ENCODE measurements around the gene ETF1.

ETF1 gene

GRCh38 chr5:138560971-138561370, 17.9 kb upstream of the ETF1 start:
- DNase-seq, result no peak

DNA sequence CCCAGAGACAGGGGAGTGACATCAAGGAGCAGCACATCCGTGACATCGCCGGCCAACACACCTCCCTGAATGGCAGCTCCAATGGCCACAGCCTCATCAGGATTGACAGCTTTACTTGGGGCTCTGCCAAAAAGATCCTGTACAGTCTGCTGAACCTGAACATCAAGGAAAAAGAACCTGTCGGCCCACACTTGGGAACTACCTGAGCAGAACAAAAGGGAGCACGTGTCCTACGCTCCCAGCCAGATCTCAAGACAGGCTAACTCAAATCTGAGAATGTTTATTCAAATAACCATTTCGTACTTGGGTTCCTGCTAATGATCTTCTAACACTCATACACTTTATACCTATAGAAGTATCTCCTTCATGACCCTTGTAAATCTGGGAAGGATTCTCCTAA, 16.9 kb upstream of the ETF1 start:
- no peak for DNase-seq

GRCh38 chr5:138557677-138558076, 14.6 kb upstream of the ETF1 start:
- no peak for DNase-seq

GRCh38 chr5:138554143-138554542, 11.1 kb upstream of the ETF1 start:
- no peak for DNase-seq

DNA sequence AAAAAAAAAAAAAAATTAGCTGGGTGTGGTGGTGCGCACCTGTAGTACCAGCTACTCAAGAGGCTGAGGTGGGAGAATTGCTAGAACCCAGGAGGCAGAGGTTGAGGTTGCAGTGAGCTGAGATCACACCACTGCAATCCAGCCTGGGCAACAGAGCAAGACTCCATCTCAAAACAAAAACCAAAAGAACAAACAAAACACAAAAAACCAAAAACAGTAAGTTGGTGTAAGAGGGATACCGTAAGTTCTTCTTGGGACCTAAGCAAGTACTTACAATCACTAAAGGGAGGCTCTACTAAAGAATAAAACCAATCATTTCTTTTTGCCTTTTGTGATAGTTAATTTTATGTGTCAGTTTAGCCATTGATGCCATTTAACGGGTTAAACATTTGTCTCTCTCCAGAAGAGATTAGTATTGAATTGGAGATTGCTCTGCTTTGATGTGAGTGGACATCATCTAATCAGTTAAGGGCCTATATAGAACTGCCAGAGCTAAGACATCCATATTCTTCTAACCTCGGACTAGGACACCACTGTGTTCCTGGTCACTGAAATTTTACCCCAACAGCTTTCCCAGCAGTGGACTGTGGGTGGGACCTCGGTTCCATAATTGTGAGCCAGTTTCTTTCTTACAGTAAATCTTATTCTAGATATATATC, 10.5 kb upstream of the ETF1 start:
- no peak for DNase-seq

DNA sequence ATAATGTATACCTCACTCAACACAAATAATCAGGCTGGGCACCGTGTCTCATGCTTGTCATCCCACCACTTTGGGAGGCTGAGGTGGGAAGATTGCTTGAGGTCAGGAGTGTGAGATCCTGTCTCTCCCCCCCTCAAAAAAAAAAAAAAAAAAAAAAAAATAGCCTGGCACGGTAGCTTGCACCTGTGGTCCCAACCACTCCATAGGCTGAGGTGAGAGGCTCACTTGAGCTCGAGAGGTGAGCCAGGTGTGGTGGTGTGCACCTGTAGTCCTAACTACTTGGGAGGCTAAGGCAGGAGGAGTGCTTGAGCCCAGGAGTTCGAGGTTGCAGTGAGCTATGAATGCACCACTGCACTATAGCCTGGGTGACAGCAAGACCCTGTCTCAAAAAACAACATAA, 9.6 kb upstream of the ETF1 start:
- DNase-seq, result no peak

- no peak for DNase-seq
Observed at GRCh38 chr5:138549414-138549813, 6.4 kb upstream of the ETF1 start.

DNA sequence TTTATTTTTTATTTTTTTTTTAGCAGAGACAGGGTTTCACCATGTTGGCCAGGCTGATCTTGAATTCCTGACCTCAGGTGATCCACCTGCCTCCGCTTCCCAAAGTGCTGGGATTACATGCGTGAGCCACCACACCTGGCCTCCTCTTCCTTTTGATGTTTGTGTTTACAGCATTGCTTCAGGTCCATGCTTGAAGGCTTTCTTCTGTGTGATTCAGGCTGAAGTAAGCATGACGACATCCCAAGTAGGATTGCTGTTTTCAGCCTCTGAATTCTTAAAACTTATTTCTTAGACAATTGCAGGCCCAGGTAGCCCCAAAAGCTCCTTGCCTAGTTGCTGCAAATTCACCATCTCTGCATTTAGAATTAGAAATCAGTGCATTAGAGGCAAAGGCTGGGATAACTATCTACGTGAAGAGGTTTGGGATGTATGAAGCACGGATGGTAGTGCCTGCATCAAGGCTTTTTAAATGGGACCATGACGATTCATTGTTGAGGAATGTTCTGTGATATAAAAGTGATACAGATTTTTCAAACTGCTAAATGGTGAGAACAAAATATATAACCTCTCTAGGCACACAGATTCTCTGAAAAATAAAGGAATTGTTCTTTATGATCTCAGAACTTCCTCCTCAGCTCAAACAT, 3.0 kb upstream of the ETF1 start:
- no peak for DNase-seq

DNA sequence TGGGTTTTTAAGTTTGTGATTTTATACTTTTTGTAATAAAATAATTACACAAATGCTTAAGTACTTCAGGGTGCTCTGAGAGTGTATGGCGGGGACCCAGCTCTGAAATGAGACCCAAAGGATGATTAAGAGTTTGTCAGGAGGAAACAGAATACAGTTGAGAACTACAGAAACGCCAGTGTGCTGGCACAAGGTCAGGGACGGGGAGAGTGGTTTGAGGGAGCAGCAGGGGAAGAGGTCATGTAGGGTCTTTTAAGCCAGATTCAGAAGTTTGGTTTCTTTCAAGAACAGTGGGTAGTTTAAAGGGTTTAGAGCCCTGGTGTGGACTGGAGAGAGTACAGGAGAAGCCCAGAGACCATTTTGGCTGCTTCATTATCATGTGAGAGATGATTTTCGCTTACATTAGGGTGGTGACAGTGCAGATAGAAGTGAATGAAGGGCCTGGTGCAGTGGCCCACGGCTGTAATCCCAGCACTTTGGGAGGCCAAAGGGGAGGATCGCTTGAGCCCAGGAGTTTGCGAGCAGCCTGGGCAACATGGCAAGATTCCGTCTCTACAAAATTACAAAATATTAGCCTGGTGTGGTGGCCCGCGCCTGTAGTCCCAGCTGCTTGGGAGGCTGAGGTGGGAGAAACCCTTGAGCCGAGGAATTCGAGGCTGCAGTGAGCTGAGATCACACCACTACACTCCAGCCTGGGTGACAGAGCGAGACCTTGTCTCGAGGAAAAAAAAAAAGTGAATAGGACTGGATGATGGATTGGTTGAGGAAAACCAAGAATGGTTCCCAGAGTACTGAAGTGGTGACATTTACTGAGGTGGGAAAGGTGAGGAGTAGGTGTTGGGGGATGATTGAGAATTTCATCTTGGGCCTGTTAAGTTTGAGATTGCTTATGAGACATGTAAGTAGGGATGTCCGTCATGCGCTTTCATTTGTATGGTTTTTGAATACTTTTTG, 1.4 kb upstream of the ETF1 start:
- no peak for DNase-seq

DNA sequence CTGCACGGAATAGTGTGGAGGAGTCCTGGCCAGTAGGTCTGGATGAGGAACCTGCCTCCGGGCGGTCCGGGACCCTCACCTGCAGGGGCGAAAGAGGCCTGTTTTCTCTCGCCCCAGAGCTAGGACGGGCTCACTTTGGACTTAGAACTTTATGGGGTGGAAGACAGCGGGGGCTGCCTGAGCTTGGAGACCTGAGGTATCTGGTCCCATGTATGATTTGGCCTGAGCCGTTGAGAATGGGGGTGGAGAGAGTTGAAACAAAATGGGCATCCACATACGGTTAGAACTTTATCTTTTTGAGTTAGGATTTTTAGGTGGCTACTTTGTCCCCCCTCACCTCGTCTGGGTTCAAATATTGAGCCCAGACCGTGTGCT, 681 bp upstream of the ETF1 start:
- no peak for DNase-seq

- DNase-seq, result no peak
Observed at GRCh38 chr5:138542180-138542955, 668 bp downstream of the ETF1 start.

DNA sequence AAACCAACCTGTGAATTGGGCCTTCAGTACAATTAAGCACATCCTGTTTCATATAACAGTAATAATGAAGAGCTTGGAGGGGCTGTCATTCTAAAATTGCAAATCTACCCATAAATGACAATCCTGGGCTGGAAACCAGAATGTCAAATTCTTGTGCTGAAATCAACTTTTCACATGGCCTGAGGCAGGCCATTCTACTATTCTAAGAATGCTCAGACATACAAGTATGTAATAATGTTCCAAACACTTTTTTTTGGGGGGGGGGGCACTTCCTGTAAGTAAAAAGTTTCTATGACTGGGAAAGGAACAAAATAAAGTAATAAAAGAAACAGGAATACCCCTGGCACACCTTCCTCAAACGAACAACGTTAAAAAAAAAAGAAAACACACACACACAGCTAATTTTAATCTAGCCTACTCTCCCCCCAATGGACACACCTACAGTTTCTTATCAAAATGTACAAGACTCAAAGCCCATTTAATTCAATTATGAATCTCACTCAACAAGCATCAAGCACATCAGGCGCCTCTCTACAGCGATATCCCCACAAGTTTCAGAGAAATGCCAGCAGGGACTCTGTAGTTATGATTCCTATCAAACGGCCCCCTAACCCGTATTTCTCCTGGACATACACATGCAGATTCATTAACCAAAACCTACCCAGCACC, 1.4 kb downstream of the ETF1 start:
- no peak for DNase-seq

GRCh38 chr5:138539791-138540190, 3.2 kb downstream of the ETF1 start:
- DNase-seq, result no peak

GRCh38 chr5:138538943-138539627, 4.0 kb downstream of the ETF1 start:
- DNase-seq, result no peak

GRCh38 chr5:138536665-138537315, 6.2 kb downstream of the ETF1 start:
- DNase-seq, result no peak

- no peak for DNase-seq
Observed at GRCh38 chr5:138536215-138536614, 6.8 kb downstream of the ETF1 start.

DNA sequence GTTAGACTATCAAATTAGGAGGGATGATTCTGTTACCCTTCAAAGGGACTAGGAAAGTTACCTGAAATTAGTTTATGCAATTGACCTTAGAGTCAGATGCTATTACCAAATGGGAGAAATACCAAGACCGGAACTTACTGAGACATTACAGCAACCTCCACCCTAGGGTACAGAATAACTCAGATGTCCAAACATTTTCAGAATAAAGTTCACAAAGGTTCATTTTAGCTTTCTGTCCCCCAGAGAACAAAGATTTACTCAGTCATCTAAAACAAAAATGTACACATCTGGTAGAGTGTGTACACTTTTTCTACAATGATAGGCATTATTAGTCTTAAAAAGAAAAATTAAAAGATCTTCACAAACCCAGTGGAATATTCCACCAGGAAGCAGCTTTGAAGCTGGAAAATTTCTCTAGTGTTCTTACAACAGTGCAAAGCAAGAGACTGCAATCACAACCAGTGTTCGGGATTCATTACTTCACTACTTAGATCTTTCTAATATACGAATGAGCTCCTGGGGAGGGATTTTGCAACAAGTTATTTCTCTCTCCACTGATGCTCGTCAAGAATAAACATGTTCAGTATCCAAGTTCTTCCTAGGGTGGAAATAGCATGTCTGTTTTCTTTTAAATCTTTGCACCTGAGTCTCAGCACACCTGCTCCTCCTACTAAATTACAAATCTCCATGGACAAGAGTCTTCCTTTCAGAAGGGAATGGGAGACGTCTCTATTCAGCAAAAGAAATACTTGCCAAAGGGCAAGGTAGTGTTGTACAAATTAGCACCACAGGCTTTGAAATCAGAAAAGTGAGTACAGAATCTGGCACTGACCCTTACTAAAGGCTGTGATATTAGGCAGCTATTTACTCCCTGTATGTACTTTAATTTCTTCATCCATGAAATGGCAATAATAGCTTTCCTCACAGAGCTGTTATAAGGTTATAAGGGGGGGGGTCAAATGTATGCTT, 8.8 kb downstream of the ETF1 start:
- DNase-seq, result no peak

DNA sequence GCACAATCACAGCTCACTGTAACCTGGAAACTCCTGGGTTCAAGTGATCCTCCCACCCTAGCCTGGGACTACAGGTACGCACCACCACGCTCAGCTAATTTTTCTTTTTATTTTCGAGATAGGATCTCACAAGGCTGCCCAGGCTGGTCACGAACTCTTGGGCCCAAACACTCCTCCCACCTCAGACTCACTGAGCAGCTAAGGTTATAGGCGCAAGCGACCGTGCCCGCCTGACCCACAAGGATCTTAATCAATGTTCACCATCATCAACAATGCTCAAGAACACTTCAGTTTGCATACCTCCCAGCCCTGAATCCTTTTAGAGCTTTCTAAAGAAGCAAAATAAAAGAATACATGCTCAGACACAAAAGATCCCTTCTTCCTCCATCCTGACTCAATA, 13.2 kb downstream of the ETF1 start:
- no peak for DNase-seq

DNA sequence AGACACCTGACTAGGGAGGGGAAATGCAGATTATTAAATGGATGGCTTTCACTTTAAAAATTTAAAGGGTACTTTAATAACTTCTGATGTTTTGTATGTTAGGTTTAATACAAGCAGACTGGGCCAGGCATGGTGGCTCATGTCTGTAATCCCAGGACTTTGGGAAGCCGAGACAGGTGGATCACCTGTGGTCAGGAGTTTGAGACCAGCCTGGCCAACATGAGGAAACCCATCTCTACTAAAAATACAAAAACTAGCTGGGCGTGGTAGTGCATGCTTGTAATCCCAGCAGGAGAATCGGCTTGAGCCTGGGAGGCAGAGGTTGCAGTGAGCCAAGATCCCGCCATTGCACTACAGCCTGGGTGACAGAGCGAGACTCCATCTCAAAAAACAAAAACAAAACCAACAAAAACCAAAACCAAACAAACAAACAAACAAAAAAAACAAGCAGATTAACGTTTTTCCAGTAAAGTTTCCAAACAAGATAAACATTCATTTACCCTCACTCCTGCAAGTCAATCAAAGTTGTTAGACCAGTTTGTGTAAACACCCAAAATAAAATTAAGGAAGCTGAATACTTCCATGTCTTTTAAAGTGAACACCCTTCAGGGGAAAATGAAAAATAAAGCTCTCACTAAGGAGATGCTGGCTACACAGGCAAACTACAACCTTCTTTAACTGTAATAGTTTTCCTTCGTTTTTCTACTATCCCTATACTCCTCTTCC, 14.1 kb downstream of the ETF1 start:
- no peak for DNase-seq

All from stimulated activated CD4-positive, alpha-beta T cell treated with anti-CD3 and anti-CD28 coated beads, Interleukin-4, amount 100 ng/mL, for 24 hours (primary cell).